ENCODE data around the gene BLTP3B. TPM values are rescaled to one million over a fixed set of nuclear protein-coding genes. Genes with fewer than 3 reads are reported as not detected.
"Not testable (repeated sequence)": the region's sequence is repeated elsewhere in the genome, so short reads cannot be mapped to it uniquely, and the experiment has no call there.

The BLTP3B gene
- total RNA-seq, 1 donor from 2014 or later: 26.6 TPM

- H3K36me3 ChIP-seq (ENCODE audit: control insufficient read depth in 3 of 3, insufficient read depth in 3 of 3, low read length in 3 of 3); H3K9ac ChIP-seq (ENCODE audit: low read depth in 1 of 3, low read length in 3 of 3); H3K4me3 ChIP-seq (ENCODE audit: low read length in 3 of 3); H3K27ac ChIP-seq (ENCODE audit: low read depth, low read length); H3K27me3 ChIP-seq (ENCODE audit: control insufficient read depth in 3 of 3, insufficient read depth in 3 of 3, low read length in 3 of 3); H3K4me1 ChIP-seq (ENCODE audit: control insufficient read depth in 3 of 3, insufficient read depth in 3 of 3, low read length in 3 of 3); H3K9me3 ChIP-seq (ENCODE audit: control insufficient read depth in 3 of 3, low read length in 3 of 3): not testable (repeated sequence)
Measured at GRCh38 chr12:100176493-100176892, 33.8 kb upstream of the BLTP3B start.

- no peaks in the 10 kb centered on the region for H3K9me3 ChIP-seq (ENCODE audit: control insufficient read depth in 3 of 3, low read length in 3 of 3)
- no peak overlapping the region for H3K4me3 ChIP-seq (ENCODE audit: low read length in 3 of 3)
- H3K27ac ChIP-seq (ENCODE audit: low read depth, low read length): no peak overlapping the region
- no peak overlapping the region for H3K9ac ChIP-seq (ENCODE audit: low read depth in 1 of 3, low read length in 3 of 3)
- no peaks in the 10 kb centered on the region for H3K27me3 ChIP-seq (ENCODE audit: control insufficient read depth in 3 of 3, insufficient read depth in 3 of 3, low read length in 3 of 3)
- no peaks in the 10 kb centered on the region for H3K4me1 ChIP-seq (ENCODE audit: control insufficient read depth in 3 of 3, insufficient read depth in 3 of 3, low read length in 3 of 3)
- H3K36me3 ChIP-seq (ENCODE audit: control insufficient read depth in 3 of 3, insufficient read depth in 3 of 3, low read length in 3 of 3): no peaks in the 10 kb centered on the region
Measured at GRCh38 chr12:100174495-100174894, 31.8 kb upstream of the BLTP3B start.

GRCh38 chr12:100173111-100173510 is 30.4 kb upstream of the BLTP3B start:
- Histone ChIP-seq H3K36me3 (ENCODE audit: control insufficient read depth in 3 of 3, insufficient read depth in 3 of 3, low read length in 3 of 3) (no peaks in the 10 kb centered on the region), H3K9ac (ENCODE audit: low read depth in 1 of 3, low read length in 3 of 3) (no peak overlapping the region), H3K9me3 (ENCODE audit: control insufficient read depth in 3 of 3, low read length in 3 of 3) (no peaks in the 10 kb centered on the region), H3K4me3 (ENCODE audit: low read length in 3 of 3) (no peak overlapping the region), H3K27ac (ENCODE audit: low read depth, low read length) (no peak overlapping the region), H3K4me1 (ENCODE audit: control insufficient read depth in 3 of 3, insufficient read depth in 3 of 3, low read length in 3 of 3) (no peaks in the 10 kb centered on the region), H3K27me3 (ENCODE audit: control insufficient read depth in 3 of 3, insufficient read depth in 3 of 3, low read length in 3 of 3) (no peaks in the 10 kb centered on the region)

- Histone ChIP-seq H3K9ac (ENCODE audit: low read depth in 1 of 3, low read length in 3 of 3) (no peak overlapping the region), H3K27ac (ENCODE audit: low read depth, low read length) (no peak overlapping the region), H3K4me1 (ENCODE audit: control insufficient read depth in 3 of 3, insufficient read depth in 3 of 3, low read length in 3 of 3) (no peaks in the 10 kb centered on the region), H3K9me3 (ENCODE audit: control insufficient read depth in 3 of 3, low read length in 3 of 3) (no peaks in the 10 kb centered on the region), H3K36me3 (ENCODE audit: control insufficient read depth in 3 of 3, insufficient read depth in 3 of 3, low read length in 3 of 3) (no peaks in the 10 kb centered on the region), H3K27me3 (ENCODE audit: control insufficient read depth in 3 of 3, insufficient read depth in 3 of 3, low read length in 3 of 3) (no peaks in the 10 kb centered on the region), H3K4me3 (ENCODE audit: low read length in 3 of 3) (no peak overlapping the region)
Measured at GRCh38 chr12:100171248-100171647, 28.6 kb upstream of the BLTP3B start.

- Histone ChIP-seq H3K27me3 (ENCODE audit: control insufficient read depth in 3 of 3, insufficient read depth in 3 of 3, low read length in 3 of 3) (no peaks in the 10 kb centered on the region), H3K4me3 (ENCODE audit: low read length in 3 of 3) (no peak overlapping the region), H3K27ac (ENCODE audit: low read depth, low read length) (no peak overlapping the region), H3K36me3 (ENCODE audit: control insufficient read depth in 3 of 3, insufficient read depth in 3 of 3, low read length in 3 of 3) (no peaks in the 10 kb centered on the region), H3K9me3 (ENCODE audit: control insufficient read depth in 3 of 3, low read length in 3 of 3) (no peaks in the 10 kb centered on the region), H3K4me1 (ENCODE audit: control insufficient read depth in 3 of 3, insufficient read depth in 3 of 3, low read length in 3 of 3) (no peaks in the 10 kb centered on the region), H3K9ac (ENCODE audit: low read depth in 1 of 3, low read length in 3 of 3) (no peak overlapping the region)
Measured at GRCh38 chr12:100170313-100170858, 27.7 kb upstream of the BLTP3B start.

- Histone ChIP-seq H3K9ac (ENCODE audit: low read depth in 1 of 3, low read length in 3 of 3) (no peak overlapping the region), H3K27me3 (ENCODE audit: control insufficient read depth in 3 of 3, insufficient read depth in 3 of 3, low read length in 3 of 3) (no peaks in the 10 kb centered on the region)
Measured at GRCh38 chr12:100169345-100169744, 26.7 kb upstream of the BLTP3B start.

GRCh38 chr12:100168562-100168961 is 25.9 kb upstream of the BLTP3B start:
- Histone ChIP-seq H3K27ac (ENCODE audit: low read depth, low read length) (no peak overlapping the region), H3K4me3 (ENCODE audit: low read length in 3 of 3) (no peak overlapping the region), H3K36me3 (ENCODE audit: control insufficient read depth in 3 of 3, insufficient read depth in 3 of 3, low read length in 3 of 3) (no peaks in the 10 kb centered on the region), H3K4me1 (ENCODE audit: control insufficient read depth in 3 of 3, insufficient read depth in 3 of 3, low read length in 3 of 3) (peaks cover 4 to 8% (median 6%) of the 10 kb centered on the region in 3 donors), H3K27me3 (ENCODE audit: control insufficient read depth in 3 of 3, insufficient read depth in 3 of 3, low read length in 3 of 3) (no peaks in the 10 kb centered on the region), H3K9me3 (ENCODE audit: control insufficient read depth in 3 of 3, low read length in 3 of 3) (no peaks in the 10 kb centered on the region), H3K9ac (ENCODE audit: low read depth in 1 of 3, low read length in 3 of 3) (no peak overlapping the region)

More at GRCh38 chr12:100169345-100169744, 26.7 kb upstream of the BLTP3B start:
- no peak overlapping the region for H3K4me3 ChIP-seq (ENCODE audit: low read length in 3 of 3)
- no peak overlapping the region for H3K27ac ChIP-seq (ENCODE audit: low read depth, low read length)
- no peaks in the 10 kb centered on the region for H3K9me3 ChIP-seq (ENCODE audit: control insufficient read depth in 3 of 3, low read length in 3 of 3)
- no peaks in the 10 kb centered on the region for H3K36me3 ChIP-seq (ENCODE audit: control insufficient read depth in 3 of 3, insufficient read depth in 3 of 3, low read length in 3 of 3)
- H3K4me1 ChIP-seq (ENCODE audit: control insufficient read depth in 3 of 3, insufficient read depth in 3 of 3, low read length in 3 of 3): peaks cover 0 to 2% (median under 1%) of the 10 kb centered on the region in 3 donors

- peaks cover 4 to 9% (median 8%) of the 10 kb centered on the region in 3 donors for H3K4me1 ChIP-seq (ENCODE audit: control insufficient read depth in 3 of 3, insufficient read depth in 3 of 3, low read length in 3 of 3)
- no peak overlapping the region for H3K27ac ChIP-seq (ENCODE audit: low read depth, low read length)
- no peaks in the 10 kb centered on the region for H3K9me3 ChIP-seq (ENCODE audit: control insufficient read depth in 3 of 3, low read length in 3 of 3)
- H3K36me3 ChIP-seq (ENCODE audit: control insufficient read depth in 3 of 3, insufficient read depth in 3 of 3, low read length in 3 of 3): no peaks in the 10 kb centered on the region
- H3K9ac ChIP-seq (ENCODE audit: low read depth in 1 of 3, low read length in 3 of 3): no peak overlapping the region
- H3K4me3 ChIP-seq (ENCODE audit: low read length in 3 of 3): no peak overlapping the region
- no peaks in the 10 kb centered on the region for H3K27me3 ChIP-seq (ENCODE audit: control insufficient read depth in 3 of 3, insufficient read depth in 3 of 3, low read length in 3 of 3)
Measured at GRCh38 chr12:100166232-100166631, 23.6 kb upstream of the BLTP3B start.

GRCh38 chr12:100165356-100165755 is 22.7 kb upstream of the BLTP3B start:
- Histone ChIP-seq H3K9me3 (ENCODE audit: control insufficient read depth in 3 of 3, low read length in 3 of 3) (no peaks in the 10 kb centered on the region), H3K4me1 (ENCODE audit: control insufficient read depth in 3 of 3, insufficient read depth in 3 of 3, low read length in 3 of 3) (peaks cover 4 to 9% (median 8%) of the 10 kb centered on the region in 3 donors), H3K27ac (ENCODE audit: low read depth, low read length) (no peak overlapping the region), H3K27me3 (ENCODE audit: control insufficient read depth in 3 of 3, insufficient read depth in 3 of 3, low read length in 3 of 3) (no peaks in the 10 kb centered on the region), H3K36me3 (ENCODE audit: control insufficient read depth in 3 of 3, insufficient read depth in 3 of 3, low read length in 3 of 3) (no peaks in the 10 kb centered on the region), H3K4me3 (ENCODE audit: low read length in 3 of 3) (no peak overlapping the region), H3K9ac (ENCODE audit: low read depth in 1 of 3, low read length in 3 of 3) (no peak overlapping the region)

GRCh38 chr12:100164153-100164704 is 21.6 kb upstream of the BLTP3B start:
- Histone ChIP-seq H3K36me3 (ENCODE audit: control insufficient read depth in 3 of 3, insufficient read depth in 3 of 3, low read length in 3 of 3) (no peaks in the 10 kb centered on the region), H3K4me3 (ENCODE audit: low read length in 3 of 3) (peak overlapping the region in 2 of 3 donors; percentile 38 to 60), H3K27me3 (ENCODE audit: control insufficient read depth in 3 of 3, insufficient read depth in 3 of 3, low read length in 3 of 3) (no peaks in the 10 kb centered on the region), H3K27ac (ENCODE audit: low read depth, low read length) (no peak overlapping the region), H3K4me1 (ENCODE audit: control insufficient read depth in 3 of 3, insufficient read depth in 3 of 3, low read length in 3 of 3) (peaks cover 4 to 9% (median 8%) of the 10 kb centered on the region in 3 donors), H3K9ac (ENCODE audit: low read depth in 1 of 3, low read length in 3 of 3) (peak overlapping the region in 2 of 3 donors; percentile 33 to 57), H3K9me3 (ENCODE audit: control insufficient read depth in 3 of 3, low read length in 3 of 3) (no peaks in the 10 kb centered on the region)

All from skeletal muscle tissue (tissue), 4 donors.